ENCODE results near the gene RNF157. TPM values are rescaled to one million over a fixed set of nuclear protein-coding genes. Genes with fewer than 3 reads are reported as not detected.
A peak's percentile ranks its signal among the peaks of the same experiment; 100 is the strongest.

RNF157 gene
- total and polyA plus RNA-seq, 8 donors = 0.95 to 41.4 (median 4.5) TPM

DNA sequence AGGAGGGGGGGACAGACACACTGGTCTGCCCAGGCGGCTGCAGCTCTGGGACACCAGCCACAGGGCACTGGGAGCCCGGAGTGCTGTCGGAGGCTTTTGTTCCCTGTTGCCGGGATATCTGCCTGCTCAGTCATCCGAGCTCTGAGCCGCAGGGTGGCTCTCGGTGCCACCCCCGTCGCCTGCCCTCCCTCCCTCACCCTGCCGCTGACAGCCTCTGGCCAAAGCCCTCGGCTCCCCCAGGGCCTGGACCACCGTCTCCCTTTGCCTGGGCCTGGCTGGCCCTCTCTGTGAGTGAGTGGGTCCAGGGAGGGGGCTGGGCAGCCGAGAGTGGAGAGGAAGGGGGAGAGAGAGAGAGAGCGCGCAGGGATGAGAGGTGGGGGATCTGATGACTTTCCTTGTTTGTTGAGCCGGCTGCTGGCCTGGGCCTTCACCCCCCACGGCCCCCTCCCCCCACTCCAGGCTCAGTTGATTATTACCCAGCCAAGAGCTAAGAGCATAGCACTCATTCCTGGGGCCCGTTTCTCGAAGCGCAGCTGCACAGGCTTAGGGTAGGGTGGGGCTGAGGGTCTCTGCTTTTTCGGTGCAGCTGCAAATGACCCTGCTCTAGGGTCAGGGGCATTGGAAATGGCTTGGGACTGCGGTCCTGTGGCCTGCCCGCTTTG lies 101.9 kb downstream of the RNF157 start:
- intact Hi-C loops (cut with DNase I; ENCODE audit: low total_unique reads) = no loop called here
- peak overlapping the region in 1 of 4 donors; percentile 3 for H3K4me3 ChIP-seq
- TF ChIP-seq, protein P1, sequence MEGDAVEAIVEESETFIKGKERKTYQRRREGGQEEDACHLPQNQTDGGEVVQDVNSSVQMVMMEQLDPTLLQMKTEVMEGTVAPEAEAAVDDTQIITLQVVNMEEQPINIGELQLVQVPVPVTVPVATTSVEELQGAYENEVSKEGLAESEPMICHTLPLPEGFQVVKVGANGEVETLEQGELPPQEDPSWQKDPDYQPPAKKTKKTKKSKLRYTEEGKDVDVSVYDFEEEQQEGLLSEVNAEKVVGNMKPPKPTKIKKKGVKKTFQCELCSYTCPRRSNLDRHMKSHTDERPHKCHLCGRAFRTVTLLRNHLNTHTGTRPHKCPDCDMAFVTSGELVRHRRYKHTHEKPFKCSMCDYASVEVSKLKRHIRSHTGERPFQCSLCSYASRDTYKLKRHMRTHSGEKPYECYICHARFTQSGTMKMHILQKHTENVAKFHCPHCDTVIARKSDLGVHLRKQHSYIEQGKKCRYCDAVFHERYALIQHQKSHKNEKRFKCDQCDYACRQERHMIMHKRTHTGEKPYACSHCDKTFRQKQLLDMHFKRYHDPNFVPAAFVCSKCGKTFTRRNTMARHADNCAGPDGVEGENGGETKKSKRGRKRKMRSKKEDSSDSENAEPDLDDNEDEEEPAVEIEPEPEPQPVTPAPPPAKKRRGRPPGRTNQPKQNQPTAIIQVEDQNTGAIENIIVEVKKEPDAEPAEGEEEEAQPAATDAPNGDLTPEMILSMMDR (IDR thresholded peaks at IDR 0.05) = no peak
- TF ChIP-seq POLR2AphosphoS5 (IDR thresholded peaks at IDR 0.05) (no peak), POLR2A (IDR thresholded peaks at IDR 0.05) (no peak), EP300 (IDR thresholded peaks at IDR 0.05) (no peak)
- 26 to 32% (median 28%) methylated on average over 17 to 23 of the region's 23 CpGs for WGBS, 5 donors
- H3K4me1 ChIP-seq = peaks cover 24 to 48% (median 38%) of the 10 kb centered on the region in 4 donors
- H3K36me3 ChIP-seq = no peaks in the 10 kb centered on the region
- no peaks in the 10 kb centered on the region for H3K9me3 ChIP-seq
- peak in 1 of 2 donors; percentile 83 for DNase-seq
- peaks cover 0 to 78% (median 51%) of the 10 kb centered on the region in 3 donors for H3K27me3 ChIP-seq
- H3K27ac ChIP-seq = no peak overlapping the region

DNA sequence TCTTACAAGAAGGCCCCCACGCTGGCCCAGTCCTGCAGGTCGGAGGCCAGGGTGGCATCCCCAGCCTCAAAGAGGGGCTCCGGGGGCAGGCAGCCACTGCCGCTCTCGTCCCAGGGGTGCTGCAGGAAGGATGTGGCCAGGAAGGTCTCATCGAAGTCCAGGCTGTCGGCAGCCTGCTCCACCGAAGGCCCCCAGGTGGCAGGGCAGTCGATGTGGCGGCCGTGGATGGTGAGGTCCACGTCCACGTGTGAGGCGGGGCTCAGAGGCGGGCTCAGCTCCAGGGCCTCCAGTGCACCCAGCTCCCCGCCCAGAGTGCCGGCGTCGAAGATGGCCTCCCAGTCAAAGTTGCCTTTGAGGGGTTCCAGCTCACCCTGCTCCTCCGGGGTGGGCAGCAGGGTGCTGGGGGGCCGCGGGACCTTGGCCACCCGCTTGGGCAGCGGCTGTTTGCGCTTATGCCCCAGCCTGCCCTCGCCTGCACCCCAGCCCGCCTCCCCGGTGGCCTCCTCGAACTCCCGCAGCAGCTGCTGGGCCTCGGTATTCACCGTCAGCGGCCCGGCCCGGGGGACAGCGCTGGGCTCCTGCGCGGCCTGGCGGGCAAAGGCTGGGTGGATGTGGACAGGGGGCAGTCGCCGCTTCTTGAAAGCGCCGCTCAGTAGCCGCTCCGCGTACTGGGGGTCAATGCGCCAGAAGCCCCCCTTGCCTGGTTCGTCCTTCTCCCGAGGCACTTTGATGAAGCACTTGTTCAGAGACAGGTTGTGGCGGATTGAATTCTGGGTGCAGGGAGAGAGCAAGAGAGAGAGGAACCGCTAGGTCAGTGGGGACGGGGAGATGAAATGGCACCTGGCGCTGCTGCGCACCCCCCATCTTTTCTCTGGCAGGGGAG lies 102.7 kb downstream of the RNF157 start:
- H3K27me3 ChIP-seq = peaks cover 0 to 85% (median 54%) of the 10 kb centered on the region in 3 donors
- intact Hi-C loops (cut with DNase I; ENCODE audit: low total_unique reads) = no loop called here
- H3K27ac ChIP-seq = no peak overlapping the region
- TF ChIP-seq POLR2AphosphoS5 (IDR thresholded peaks at IDR 0.05) (no peak), POLR2A (IDR thresholded peaks at IDR 0.05) (no peak), EP300 (IDR thresholded peaks at IDR 0.05) (no peak)
- TF ChIP-seq, protein P1 (IDR thresholded peaks at IDR 0.05) = no peak
- WGBS, 5 donors = 60 to 84% (median 69%) methylated on average over 16 to 54 of the region's 54 CpGs
- peaks cover 24 to 50% (median 42%) of the 10 kb centered on the region in 4 donors for H3K4me1 ChIP-seq
- DNase-seq = peak in 1 of 2 donors; percentile 42
- H3K9me3 ChIP-seq = no peaks in the 10 kb centered on the region
- no peaks in the 10 kb centered on the region for H3K36me3 ChIP-seq
- H3K4me3 ChIP-seq = no peak overlapping the region

DNA sequence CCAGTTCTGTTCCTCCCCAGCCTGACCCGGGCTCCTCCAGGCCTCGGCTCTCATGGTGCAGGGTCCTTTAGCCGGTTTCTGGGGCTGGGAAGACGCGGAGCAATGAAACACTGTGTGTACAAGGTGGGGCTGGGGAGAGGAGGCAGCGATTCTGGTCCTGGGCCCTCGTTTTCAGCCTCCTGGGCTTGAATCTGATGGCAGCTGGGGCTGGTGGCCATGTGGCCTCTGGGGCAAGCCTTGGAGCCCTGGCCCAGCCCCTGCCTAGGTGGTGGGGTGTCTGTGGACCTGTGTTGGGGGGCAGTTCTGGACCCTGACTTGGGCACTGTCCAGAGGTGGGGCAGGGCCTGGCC lies 103.3 kb downstream of the RNF157 start:
- TF ChIP-seq EP300 (IDR thresholded peaks at IDR 0.05) (no peak), POLR2AphosphoS5 (IDR thresholded peaks at IDR 0.05) (no peak), POLR2A (IDR thresholded peaks at IDR 0.05) (no peak)
- TF ChIP-seq, protein P1 (IDR thresholded peaks at IDR 0.05) = no peak
- 61 to 87% (median 79%) methylated on average over 5 to 7 of the region's 7 CpGs for WGBS, 5 donors
- H3K27me3 ChIP-seq = peaks cover 0 to 92% (median 57%) of the 10 kb centered on the region in 3 donors

DNA sequence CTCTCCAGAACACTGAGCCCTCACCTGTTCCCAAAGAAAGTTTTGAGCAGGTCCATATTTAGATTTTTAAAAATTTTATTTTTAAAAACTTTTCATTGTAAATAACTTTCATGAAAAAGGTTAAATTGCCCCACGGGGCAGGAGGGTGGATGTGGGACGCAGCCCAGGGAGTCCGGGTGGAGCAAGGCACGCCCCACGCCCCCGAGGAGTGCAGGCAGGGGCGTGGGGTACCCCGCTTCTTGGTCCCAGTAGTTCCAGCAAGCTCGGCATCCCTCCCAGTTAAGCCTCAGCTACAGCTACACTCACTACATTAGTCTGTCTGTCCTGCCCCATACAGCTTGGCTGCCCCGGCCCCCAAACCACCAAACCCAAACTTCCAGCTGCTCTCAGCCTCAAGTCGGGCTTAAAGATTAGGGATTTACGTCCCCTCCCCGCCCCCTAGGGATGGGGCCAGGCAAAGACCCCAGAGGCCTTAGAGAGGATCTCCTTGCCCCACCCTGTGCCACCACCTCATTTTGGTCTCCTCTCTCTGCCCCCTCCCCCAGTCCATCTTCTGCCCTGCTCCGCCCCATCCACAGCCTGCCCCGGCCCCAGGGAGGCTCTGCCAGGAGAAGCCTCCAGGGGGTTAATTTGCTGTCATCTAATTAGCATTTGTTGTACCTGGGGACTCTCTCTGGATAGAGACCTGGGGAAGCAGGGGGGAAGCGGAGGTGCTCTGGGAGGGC lies 103.9 kb downstream of the RNF157 start:
- H3K27ac ChIP-seq = no peak overlapping the region
- no peak for DNase-seq
- H3K4me1 ChIP-seq = peaks cover 21 to 41% (median 38%) of the 10 kb centered on the region in 4 donors
- no peaks in the 10 kb centered on the region for H3K36me3 ChIP-seq
- intact Hi-C loops (cut with DNase I; ENCODE audit: low total_unique reads) = no loop called here
- H3K9me3 ChIP-seq = no peaks in the 10 kb centered on the region
- 75 to 85% (median 83%) methylated on average over 15 to 16 of the region's 16 CpGs for WGBS, 5 donors
- TF ChIP-seq, protein P1 (IDR thresholded peaks at IDR 0.05) = no peak
- TF ChIP-seq EP300 (IDR thresholded peaks at IDR 0.05) (no peak), POLR2AphosphoS5 (IDR thresholded peaks at IDR 0.05) (no peak), POLR2A (IDR thresholded peaks at IDR 0.05) (no peak)
- no peak overlapping the region for H3K4me3 ChIP-seq
- H3K27me3 ChIP-seq = peaks cover 0 to 97% (median 57%) of the 10 kb centered on the region in 3 donors

More for the DNA sequence above, 103.3 kb downstream of the RNF157 start:
- no peaks in the 10 kb centered on the region for H3K9me3 ChIP-seq
- no peak overlapping the region for H3K4me3 ChIP-seq
- peaks cover 24 to 47% (median 43%) of the 10 kb centered on the region in 4 donors for H3K4me1 ChIP-seq
- intact Hi-C loops (cut with DNase I; ENCODE audit: low total_unique reads) = no loop called here
- no peak for DNase-seq
- H3K27ac ChIP-seq = no peak overlapping the region
- H3K36me3 ChIP-seq = no peaks in the 10 kb centered on the region
